HepG2 (cell line): ENCODE results near the gene PARD3. TPM values are rescaled to one million over a fixed set of nuclear protein-coding genes. Genes with fewer than 3 reads are reported as not detected.

Source experiments
- ATAC-seq: fragments of 200-7000 bp; cut with Tn5 transposase; 3 replicates; pipeline ENCODE4 v1.9.1; 2020; ENCODE audit warnings: mild to moderate bottlenecking, moderate library complexity
- BruUV-seq: library from RNA; stranded (reverse); fragments of 400-500 nt; replicated peaks from 2 replicates; lab custom pipeline; 2021; lab: Mats Ljungman, UMichigan
- CTCF ChIA-PET: fragments of 300-600 bp; formaldehyde crosslinking; extraction: SDS; loops from one replicate; lab custom pipeline; 2021; ENCODE audit warnings: low total read pairs, inconsistent platforms, low intra/inter-chr PET ratio; lab: Yijun Ruan, JAX
- POLR2A ChIA-PET: fragments of 350-600 bp; sonication (Branson Sonifier 250); formaldehyde crosslinking; loops from one replicate; lab custom pipeline; 2020; ENCODE audit warnings: antibody characterized with exemption, inconsistent platforms; lab: Yijun Ruan, JAX
- DNase-seq: peaks from one replicate; pipeline ENCODE4 v3.0.0-alpha.2; 2015; ENCODE audit warnings: low spot score
- FAIRE-seq: peaks from 3 replicates; lab custom pipeline; 2011; peaks lifted over from hg19 to GRCh38; lab: Jason Lieb, UNC
- H2AFZ ChIP-seq: one replicate; pipeline ENCODE4 v1.6.1; 2011; ENCODE audit warnings: low read length, inconsistent platforms
- H3K27ac ChIP-seq: fragments of 300-600 bp; 3 replicates; pipeline ENCODE4 v1.8.0; 2011; ENCODE audit warnings: mixed run types, mild to moderate bottlenecking, mixed read lengths, low read length, inconsistent platforms; ENCODE audit not compliant: insufficient read depth; ENCODE audit errors: extremely low read length
- H3K27me3 ChIP-seq, 2 experiments: fragments of 200-600 bp in 1 of 2; 2 replicates in 1 of 2; 3 replicates in 1 of 2; pipeline versions ENCODE4 v1.6.0 to v1.8.0; 2011; ENCODE audit warnings: low read length in 2 of 2, mild to moderate bottlenecking in 2 of 2, moderate library complexity in 2 of 2, inconsistent platforms in 1 of 2; ENCODE audit not compliant: insufficient read depth in 2 of 2, control insufficient read depth in 1 of 2
- H3K36me3 ChIP-seq, 2 experiments: fragments of 200-600 bp in 1 of 2; replicated peaks in 1 of 2; 2 replicates in 1 of 2; 3 replicates in 1 of 2; pipeline versions ENCODE4 v1.5.1 to v1.8.0; 2011; ENCODE audit warnings: low read length in 2 of 2, inconsistent platforms in 1 of 2; ENCODE audit not compliant: insufficient read depth in 2 of 2, control insufficient read depth in 1 of 2
- H3K4me1 ChIP-seq: 2 replicates; pipeline ENCODE4 v1.5.1; 2012; ENCODE audit warnings: low read length, inconsistent platforms; ENCODE audit not compliant: insufficient read depth
- H3K4me2 ChIP-seq: 2 replicates; pipeline ENCODE4 v1.6.0; 2011; ENCODE audit warnings: low read depth, low read length, inconsistent platforms
- H3K4me3 ChIP-seq, 3 experiments: fragments of 200-600 bp in 1 of 3; sonication (generic), shearing (Covaris generic) in 1 of 3; replicated peaks in 1 of 3; 2 replicates each; pipeline ENCODE4 v1.5.1; 2011 to 2016; ENCODE audit warnings: low read length in 3 of 3, inconsistent platforms in 2 of 3, low read depth in 2 of 3, mild to moderate bottlenecking in 2 of 3, control low read depth in 1 of 3, mixed read lengths in 1 of 3; ENCODE audit not compliant: insufficient read depth in 1 of 3
- H3K79me2 ChIP-seq: one replicate; pipeline ENCODE4 v1.6.1; 2011; ENCODE audit warnings: low read length, inconsistent platforms; ENCODE audit not compliant: insufficient read depth
- H3K9ac ChIP-seq: 2 replicates; pipeline ENCODE4 v1.6.0; 2011; ENCODE audit warnings: mild to moderate bottlenecking, low read depth, low read length, inconsistent platforms; ENCODE audit not compliant: insufficient read depth
- H3K9me3 ChIP-seq: 2 replicates; pipeline ENCODE4 v1.5.1; 2012; ENCODE audit warnings: mild to moderate bottlenecking, low read length
- H4K20me1 ChIP-seq: 2 replicates; pipeline ENCODE4 v1.6.0; 2011; ENCODE audit warnings: inconsistent platforms, mild to moderate bottlenecking, low read length, moderate library complexity; ENCODE audit not compliant: insufficient read depth
- CTCF ChIP-seq: sonication (generic); formaldehyde crosslinking; IDR thresholded peaks from 2 replicates; pipeline ENCODE4 v1.5.0; 2020; ENCODE audit warnings: mild to moderate bottlenecking, missing genetic modification reagents, moderate library complexity
- ETV6 ChIP-seq: sonication (generic); formaldehyde crosslinking; conservative IDR thresholded peaks from 2 replicates; pipeline ENCODE4 v1.4.0; 2020; ENCODE audit warnings: missing genetic modification reagents
- STAG1 ChIP-seq: sonication (generic); formaldehyde crosslinking; IDR thresholded peaks from 2 replicates; pipeline ENCODE4 v1.4.0; 2020; ENCODE audit warnings: missing genetic modification reagents
- ZBTB33 ChIP-seq: sonication (generic); formaldehyde crosslinking; IDR thresholded peaks from 2 replicates; pipeline ENCODE4 v1.4.0; 2020; ENCODE audit warnings: missing genetic modification reagents
- ZNF644 ChIP-seq: IDR thresholded peaks from 2 replicates; pipeline ENCODE4 v1.6.1; 2016; ENCODE audit warnings: low read depth
- WGBS: methylation state at CpG from one replicate; pipeline ENCODE4 v1.1.6; 2017; ENCODE audit warnings: low lambda C conversion rate; 5-methylcytosine and 5-hydroxymethylcytosine counted together
- in situ Hi-C: cut with HindIII; loops from 2 replicates; pipeline ENCODE4 v1.10.0; 2017; ENCODE audit warnings: low pct_unique_long_range_greater_than_20kb; ENCODE audit not compliant: extremely low pct_ligation_motif_present
- intact Hi-C: fragments of 100-400 bp; cut with micrococcal nuclease; formaldehyde crosslinking; loops from one replicate; pipeline ENCODE4 v1.10.0; 2022; ENCODE audit not compliant: unreplicated experiment
- polyA plus RNA-seq, 8 experiments: library from polyadenylated mRNA; depleted of rRNA in 3 of 8; stranded (reverse) in 7 of 8; unstranded in 1 of 8; fragments of >200 nt; fragmentation: Illumina TruSeq in 4 of 8; extraction: Trizol in 4 of 8; gene quantifications; 2 replicates each; pipeline versions ENCODE4 v1.2.1 to v1.2.3, GENCODE V29; 2011 to 2016; ENCODE audit warnings: low read depth in 4 of 8, missing spikeins in 1 of 8, mixed read lengths in 1 of 8; ENCODE audit not compliant: insufficient read depth in 1 of 8
- total RNA-seq, 5 experiments: library from RNA; depleted of rRNA; stranded (reverse); fragments of >200 nt; fragmentation: Illumina TruSeq; extraction: Trizol; gene quantifications; 2 replicates each; pipeline ENCODE4 v1.2.3, GENCODE V29; 2016; ENCODE audit warnings: low read depth in 1 of 5

The PARD3 gene
- total and polyA plus RNA-seq, 2 of the 13 experiments (the other 11 are each of a cell fraction or from before 2014, with no cell fraction given): 40.9 to 60.0 TPM

- Histone ChIP-seq H3K9ac (no peak overlapping the region), H3K36me3 (no peaks in the 10 kb centered on the region), H3K79me2 (no peaks in the 10 kb centered on the region), H3K4me1 (no peaks in the 10 kb centered on the region)
- 80% methylated on average over 6 of the region's 6 CpGs for WGBS
- TF ChIP-seq ZNF644 (CRISPR knock-in tag) (no peak), CTCF (CRISPR knock-in tag) (peak; percentile 16; the same call in 1 of the 2 replicates), ETV6 (CRISPR knock-in tag) (no peak), STAG1 (CRISPR knock-in tag) (peak; percentile 43), ZBTB33 (CRISPR knock-in tag) (peak; percentile 82; the same call in 1 of the 2 replicates)
- TF ChIP-seq, all 625 proteins: peak for 3
- POLR2A ChIA-PET: no interaction called here
- peak; percentile 79 for ATAC-seq
- peak; percentile 7 for DNase-seq
- CTCF ChIA-PET: no interaction called here
- Histone ChIP-seq H3K27ac (no peak overlapping the region), H3K4me2 (no peak overlapping the region), H3K9me3 (no peaks in the 10 kb centered on the region), H2AFZ (no peak overlapping the region), H3K4me3 (no peak overlapping the region), H4K20me1 (no peaks in the 10 kb centered on the region), H3K27me3 (no peaks in the 10 kb centered on the region)
- in situ Hi-C loops: no loop called here
- BruUV-seq: no TSS peak
- no peak for FAIRE-seq
- intact Hi-C loops: no loop called here
Measured at GRCh38 chr10:34305189-34305588, 509.9 kb downstream of the PARD3 start.
